22Rv1 (cell line): ENCODE results near the gene CAPN8.

ENCODE experiments used
- ZFX ChIP-seq: fragments of 450-650 bp; IDR thresholded peaks from 2 replicates; pipeline ENCODE4 v1.6.1; 2017; ENCODE audit warnings: antibody characterized with exemption, borderline replicate concordance
- TF ChIP-seq, protein P1 (sequence below): fragments of 450-650 bp; IDR thresholded peaks from 2 replicates; pipeline ENCODE4 v1.5.1; 2017; ENCODE audit warnings: mild to moderate bottlenecking

DNA sequence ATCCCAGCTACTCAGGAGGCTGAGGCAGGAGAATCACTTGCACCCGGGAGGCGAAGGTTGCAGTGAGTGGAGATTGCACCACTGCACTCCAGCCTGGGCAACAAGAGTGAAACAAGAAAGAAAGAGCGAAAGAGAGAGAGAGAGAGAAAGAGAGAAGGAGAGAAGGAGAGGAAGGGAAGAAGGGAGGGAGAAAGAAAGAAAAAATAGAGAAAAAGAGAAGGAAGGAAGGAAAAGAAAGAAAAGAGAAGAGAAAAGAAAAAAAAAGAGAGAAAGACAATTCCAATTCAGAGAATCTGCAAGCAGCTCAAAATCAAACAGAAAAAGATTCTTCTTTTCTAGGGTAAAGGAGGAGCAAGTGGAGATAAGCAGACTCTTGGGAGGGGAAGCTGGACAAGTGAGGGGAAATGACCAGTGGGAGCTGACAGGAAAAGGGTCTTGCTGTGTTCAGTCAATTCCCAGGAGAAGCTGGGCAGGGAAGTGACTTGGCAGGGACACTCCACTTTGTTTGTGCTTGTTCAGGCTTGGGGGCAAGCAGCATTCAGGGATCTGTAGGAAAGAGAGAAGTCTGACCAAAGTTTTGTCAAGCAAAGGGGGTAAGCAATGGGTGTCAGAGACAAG is 43.3 kb upstream of the CAPN8 start:
- TF ChIP-seq, protein P1, sequence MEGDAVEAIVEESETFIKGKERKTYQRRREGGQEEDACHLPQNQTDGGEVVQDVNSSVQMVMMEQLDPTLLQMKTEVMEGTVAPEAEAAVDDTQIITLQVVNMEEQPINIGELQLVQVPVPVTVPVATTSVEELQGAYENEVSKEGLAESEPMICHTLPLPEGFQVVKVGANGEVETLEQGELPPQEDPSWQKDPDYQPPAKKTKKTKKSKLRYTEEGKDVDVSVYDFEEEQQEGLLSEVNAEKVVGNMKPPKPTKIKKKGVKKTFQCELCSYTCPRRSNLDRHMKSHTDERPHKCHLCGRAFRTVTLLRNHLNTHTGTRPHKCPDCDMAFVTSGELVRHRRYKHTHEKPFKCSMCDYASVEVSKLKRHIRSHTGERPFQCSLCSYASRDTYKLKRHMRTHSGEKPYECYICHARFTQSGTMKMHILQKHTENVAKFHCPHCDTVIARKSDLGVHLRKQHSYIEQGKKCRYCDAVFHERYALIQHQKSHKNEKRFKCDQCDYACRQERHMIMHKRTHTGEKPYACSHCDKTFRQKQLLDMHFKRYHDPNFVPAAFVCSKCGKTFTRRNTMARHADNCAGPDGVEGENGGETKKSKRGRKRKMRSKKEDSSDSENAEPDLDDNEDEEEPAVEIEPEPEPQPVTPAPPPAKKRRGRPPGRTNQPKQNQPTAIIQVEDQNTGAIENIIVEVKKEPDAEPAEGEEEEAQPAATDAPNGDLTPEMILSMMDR, result no peak
- no peak for TF ChIP-seq ZFX
